OCI-LY1 (cell line): Measurements from ENCODE around the gene ACY1.

Experiments
- H2AFZ ChIP-seq: fragments of 200-600 bp; sonication (generic), shearing (Covaris generic); 2 replicates; pipeline ENCODE4 v1.6.0; 2014; ENCODE audit warnings: antibody characterized with exemption, mild to moderate bottlenecking, low read length
- H3F3A ChIP-seq: fragments of 200-600 bp; sonication (generic), shearing (Covaris generic); 2 replicates; pipeline ENCODE4 v1.6.0; 2014; ENCODE audit warnings: mild to moderate bottlenecking, antibody characterized with exemption, low read length, moderate library complexity; ENCODE audit not compliant: insufficient read depth
- H3K27ac ChIP-seq: fragments of 200-600 bp; sonication (generic); 2 replicates; pipeline ENCODE4 v1.5.1; 2014; ENCODE audit warnings: low read length, mixed run types, mild to moderate bottlenecking, low read depth; ENCODE audit not compliant: poor library complexity, severe bottlenecking
- H3K27me3 ChIP-seq: fragments of 200-600 bp; sonication (generic); 2 replicates; pipeline ENCODE4 v1.6.0; 2014; ENCODE audit warnings: antibody characterized with exemption, mild to moderate bottlenecking, low read length, moderate library complexity; ENCODE audit not compliant: insufficient read depth
- H3K36me3 ChIP-seq: fragments of 200-600 bp; sonication (generic); 2 replicates; pipeline ENCODE4 v1.6.1; 2014; ENCODE audit warnings: mild to moderate bottlenecking, antibody characterized with exemption, low read length, moderate library complexity, mixed read lengths; ENCODE audit not compliant: insufficient read depth
- H3K4me1 ChIP-seq: fragments of 200-600 bp; sonication (generic); 2 replicates; pipeline ENCODE4 v1.5.1; 2014; ENCODE audit warnings: mild to moderate bottlenecking, low read length, moderate library complexity; ENCODE audit not compliant: insufficient read depth, severe bottlenecking
- H3K4me2 ChIP-seq: fragments of 200-600 bp; sonication (generic), shearing (Covaris generic); 2 replicates; pipeline ENCODE4 v1.6.1; 2014; ENCODE audit warnings: low read length
- H3K4me3 ChIP-seq: fragments of 200-600 bp; sonication (generic); 2 replicates; pipeline ENCODE4 v1.5.1; 2014; ENCODE audit warnings: low read length, low read depth, mild to moderate bottlenecking, mixed read lengths; ENCODE audit not compliant: poor library complexity, severe bottlenecking
- H3K79me2 ChIP-seq: fragments of 200-600 bp; shearing (Covaris generic); 2 replicates; pipeline ENCODE4 v1.6.1; 2016; ENCODE audit warnings: mixed run types, low read length, mixed read lengths; ENCODE audit not compliant: insufficient read depth
- H3K9ac ChIP-seq: fragments of 200-600 bp; sonication (generic), shearing (Covaris generic); 2 replicates; pipeline ENCODE4 v1.6.1; 2014; ENCODE audit warnings: mild to moderate bottlenecking, low read length, mixed read lengths
- H3K9me2 ChIP-seq: fragments of 200-600 bp; sonication (generic), shearing (Covaris generic); 2 replicates; pipeline ENCODE4 v1.6.1; 2014; ENCODE audit warnings: low read depth, mild to moderate bottlenecking, low read length, mixed read lengths
- H3K9me3 ChIP-seq: fragments of 200-600 bp; shearing (Covaris generic); 2 replicates; pipeline ENCODE4 v1.6.1; 2014; ENCODE audit warnings: low read length, mixed read lengths
- H4K20me1 ChIP-seq: fragments of 200-600 bp; sonication (generic), shearing (Covaris generic); 2 replicates; pipeline ENCODE4 v1.6.0; 2016; ENCODE audit warnings: mild to moderate bottlenecking, low read length; ENCODE audit not compliant: insufficient read depth
- EZH2 ChIP-seq: fragments of 200-600 bp; sonication (generic), shearing (Covaris generic); IDR thresholded peaks from 2 replicates; pipeline ENCODE4 v1.8.0; 2017; ENCODE audit warnings: borderline replicate concordance, mixed run types, mild to moderate bottlenecking, antibody characterized with exemption, low read length, moderate library complexity, mixed read lengths
- TF ChIP-seq, protein P1 (sequence below): fragments of 200-600 bp; sonication (generic), shearing (Covaris generic); IDR thresholded peaks from 2 replicates; pipeline ENCODE4 v1.5.1; 2017; ENCODE audit warnings: mild to moderate bottlenecking, antibody characterized with exemption, low read length, moderate library complexity, mixed read lengths

ACY1 gene

DNA sequence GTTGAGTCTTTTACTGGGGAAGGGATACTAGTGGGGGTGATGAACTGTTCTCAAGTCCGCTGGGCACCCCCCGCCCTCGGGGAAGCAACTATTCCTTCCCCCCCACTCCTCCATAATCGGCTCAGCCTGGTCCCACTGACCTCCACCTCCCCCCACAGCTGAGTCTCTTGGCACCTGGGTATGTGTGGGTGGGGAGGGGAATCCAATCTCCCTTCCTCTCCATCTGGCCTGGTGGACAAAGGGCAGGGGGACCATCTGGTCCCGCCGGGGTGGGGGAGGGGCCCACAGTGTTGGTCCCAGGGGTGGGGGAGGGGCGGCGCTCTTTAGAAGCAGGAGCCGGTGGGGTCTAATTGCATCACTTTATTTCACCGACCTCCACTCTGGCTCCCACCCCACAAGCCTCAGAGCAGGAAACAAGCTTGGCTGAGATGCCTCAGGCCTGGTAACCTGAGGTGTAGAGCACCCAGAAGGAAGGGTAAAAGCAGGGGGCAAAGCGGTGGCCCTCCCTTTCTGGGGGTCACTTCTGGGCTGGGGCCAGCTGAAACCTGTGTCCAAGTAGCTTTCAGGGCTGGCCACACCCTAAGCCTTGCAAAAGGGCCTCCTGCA is 15.1 kb upstream of the ACY1 start:
- Histone ChIP-seq H3K4me2 (peak overlapping the region; percentile 78), H3K36me3 (peaks cover 26% of the 10 kb centered on the region), H3K9me3 (no peaks in the 10 kb centered on the region), H3K4me1 (peaks cover 11% of the 10 kb centered on the region), H4K20me1 (no peaks in the 10 kb centered on the region), H3K27ac (no peak overlapping the region), H3K9me2 (no peaks in the 10 kb centered on the region), H2AFZ (no peak overlapping the region), H3K79me2 (no peaks in the 10 kb centered on the region), H3K4me3 (peak overlapping the region; percentile 54), H3K27me3 (no peaks in the 10 kb centered on the region), H3F3A (no peaks in the 10 kb centered on the region), H3K9ac (peak overlapping the region; percentile 47; the same call in 1 of the 2 replicates)
- TF ChIP-seq, protein P1, sequence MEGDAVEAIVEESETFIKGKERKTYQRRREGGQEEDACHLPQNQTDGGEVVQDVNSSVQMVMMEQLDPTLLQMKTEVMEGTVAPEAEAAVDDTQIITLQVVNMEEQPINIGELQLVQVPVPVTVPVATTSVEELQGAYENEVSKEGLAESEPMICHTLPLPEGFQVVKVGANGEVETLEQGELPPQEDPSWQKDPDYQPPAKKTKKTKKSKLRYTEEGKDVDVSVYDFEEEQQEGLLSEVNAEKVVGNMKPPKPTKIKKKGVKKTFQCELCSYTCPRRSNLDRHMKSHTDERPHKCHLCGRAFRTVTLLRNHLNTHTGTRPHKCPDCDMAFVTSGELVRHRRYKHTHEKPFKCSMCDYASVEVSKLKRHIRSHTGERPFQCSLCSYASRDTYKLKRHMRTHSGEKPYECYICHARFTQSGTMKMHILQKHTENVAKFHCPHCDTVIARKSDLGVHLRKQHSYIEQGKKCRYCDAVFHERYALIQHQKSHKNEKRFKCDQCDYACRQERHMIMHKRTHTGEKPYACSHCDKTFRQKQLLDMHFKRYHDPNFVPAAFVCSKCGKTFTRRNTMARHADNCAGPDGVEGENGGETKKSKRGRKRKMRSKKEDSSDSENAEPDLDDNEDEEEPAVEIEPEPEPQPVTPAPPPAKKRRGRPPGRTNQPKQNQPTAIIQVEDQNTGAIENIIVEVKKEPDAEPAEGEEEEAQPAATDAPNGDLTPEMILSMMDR: no peak
- no peak for TF ChIP-seq EZH2

DNA sequence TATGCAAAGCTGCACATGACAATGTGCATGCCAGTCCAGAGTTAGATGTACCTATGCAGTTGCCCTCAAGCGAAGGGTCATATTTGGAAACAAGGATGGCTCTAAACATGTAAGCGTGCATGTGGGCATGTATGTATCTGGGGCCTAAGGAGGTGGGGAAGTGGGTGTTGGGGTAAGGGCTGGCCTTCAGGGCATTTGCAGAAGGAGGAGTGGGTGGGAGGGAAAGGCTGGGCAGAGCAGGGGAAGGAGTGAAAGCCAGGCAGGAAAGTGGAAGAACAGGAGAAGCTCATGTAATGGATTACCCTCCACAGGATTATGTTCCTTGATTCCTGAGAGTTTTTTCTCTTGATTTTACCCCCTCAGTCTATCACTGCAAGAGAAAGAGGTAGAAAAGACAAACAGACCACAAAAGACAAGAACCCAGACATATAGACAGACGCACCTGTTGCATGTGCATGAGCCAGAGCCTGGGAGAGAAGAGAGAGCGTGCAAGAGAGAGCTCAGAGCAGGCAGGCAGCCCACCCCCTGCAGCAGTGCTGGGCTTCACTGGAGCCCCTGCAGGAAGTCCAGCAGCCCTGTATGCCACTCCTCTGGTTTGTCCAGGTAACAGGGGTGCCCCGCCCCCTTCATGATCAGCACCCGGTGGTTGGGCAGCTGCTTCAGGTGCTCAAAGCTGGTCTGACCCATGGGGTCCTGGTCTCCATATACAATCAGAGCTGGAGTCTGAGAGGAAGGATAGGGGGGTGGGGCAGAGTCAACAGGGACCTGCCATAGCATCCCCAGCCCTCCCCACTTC is 14.3 kb upstream of the ACY1 start:
- H2AFZ ChIP-seq: no peak overlapping the region
- no peak overlapping the region for H3K9ac ChIP-seq
- H3K27me3 ChIP-seq: no peaks in the 10 kb centered on the region
- H3K4me1 ChIP-seq: peaks cover 14% of the 10 kb centered on the region
- H3K4me2 ChIP-seq: no peak overlapping the region
- H3K9me3 ChIP-seq: no peaks in the 10 kb centered on the region
- H3K79me2 ChIP-seq: no peaks in the 10 kb centered on the region
- H3F3A ChIP-seq: no peaks in the 10 kb centered on the region
- no peaks in the 10 kb centered on the region for H3K9me2 ChIP-seq
- no peak overlapping the region for H3K27ac ChIP-seq
- TF ChIP-seq, protein P1: no peak
- no peak for TF ChIP-seq EZH2
- no peaks in the 10 kb centered on the region for H4K20me1 ChIP-seq
- peaks cover 26% of the 10 kb centered on the region for H3K36me3 ChIP-seq
- no peak overlapping the region for H3K4me3 ChIP-seq

DNA sequence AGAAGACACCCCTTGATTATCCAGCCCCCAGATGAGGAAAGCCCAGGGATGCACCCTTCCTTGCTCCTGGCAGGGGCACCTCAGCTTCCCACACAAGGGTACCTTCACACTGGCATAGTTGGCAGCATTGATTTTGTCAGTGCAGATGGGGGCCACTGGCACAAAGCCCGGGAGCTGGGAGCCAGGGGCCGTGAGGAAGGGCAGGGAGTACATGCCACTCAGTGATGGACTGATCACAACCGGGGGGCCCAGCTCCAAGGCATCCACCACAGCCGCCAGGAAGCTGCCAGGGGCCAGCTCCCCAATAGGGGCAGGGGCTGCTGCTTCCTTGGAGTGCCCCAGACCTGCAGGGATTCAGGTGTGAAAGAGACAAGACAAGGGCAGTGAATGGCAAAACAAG is 13.5 kb upstream of the ACY1 start:
- no peak for TF ChIP-seq EZH2
- TF ChIP-seq, protein P1: no peak
- Histone ChIP-seq H3K9me3 (no peaks in the 10 kb centered on the region), H3F3A (no peaks in the 10 kb centered on the region), H3K4me1 (peaks cover 21% of the 10 kb centered on the region), H3K9me2 (no peaks in the 10 kb centered on the region), H3K9ac (no peak overlapping the region), H3K4me2 (no peak overlapping the region), H3K79me2 (no peaks in the 10 kb centered on the region), H3K27me3 (no peaks in the 10 kb centered on the region), H3K36me3 (peaks cover 26% of the 10 kb centered on the region), H3K4me3 (no peak overlapping the region), H3K27ac (no peak overlapping the region), H2AFZ (no peak overlapping the region), H4K20me1 (no peaks in the 10 kb centered on the region)
